SK-N-SH (cell line): ENCODE data around the gene ARID1B. TPM values are rescaled to one million over a fixed set of nuclear protein-coding genes. Genes with fewer than 3 reads are reported as not detected.

Experiments
- CTCF ChIA-PET: fragments of 300-600, 350-600 bp; formaldehyde crosslinking; extraction: SDS; loops from one replicate; lab custom pipeline; 2021; lab: Yijun Ruan, JAX
- POLR2A ChIA-PET: fragments of 350-600 bp; sonication (Branson Sonifier 250); formaldehyde crosslinking; extraction: SDS; loops from one replicate; lab custom pipeline; 2020; ENCODE audit warnings: antibody characterized with exemption, inconsistent platforms; lab: Yijun Ruan, JAX
- DNase-seq: peaks from one replicate; pipeline ENCODE4 v3.0.0; 2012
- H2AFZ ChIP-seq: fragments of 200-600 bp; sonication (generic); 2 replicates; pipeline ENCODE4 v1.8.1; 2016; ENCODE audit warnings: antibody characterized with exemption, mild to moderate bottlenecking, low read depth
- H3F3A ChIP-seq: fragments of 200-600 bp; sonication (generic); replicated peaks from 2 replicates; pipeline ENCODE3; 2016; ENCODE audit warnings: antibody characterized with exemption, mild to moderate bottlenecking; ENCODE audit not compliant: insufficient read depth
- H3K27ac ChIP-seq, 2 experiments: fragments of 200-500 bp in 1 of 2; fragments of 200-600 bp in 1 of 2; sonication (Bioruptor generic) in 1 of 2; sonication (generic), shearing (Covaris generic) in 1 of 2; 2 replicates each; pipeline versions ENCODE4 v1.5.1 to v1.6.1; 2014 to 2016; ENCODE audit warnings: low read depth in 2 of 2, inconsistent platforms in 1 of 2, low read length in 1 of 2, mild to moderate bottlenecking in 1 of 2, mixed read lengths in 1 of 2
- H3K27me3 ChIP-seq: fragments of 200-600 bp; sonication (generic), shearing (Covaris generic); 2 replicates; pipeline ENCODE4 v1.6.1; 2016; ENCODE audit warnings: mixed run types; ENCODE audit not compliant: insufficient read depth
- H3K36me3 ChIP-seq, 2 experiments: fragments of 200-500 bp in 1 of 2; fragments of 200-600 bp in 1 of 2; sonication (Bioruptor generic) in 1 of 2; sonication (generic) in 1 of 2; replicated peaks in 1 of 2; 2 replicates each; pipeline versions ENCODE3 to v1.5.1; 2014 to 2016; ENCODE audit warnings: low read length in 1 of 2, mild to moderate bottlenecking in 1 of 2; ENCODE audit not compliant: insufficient read depth in 2 of 2, control insufficient read depth in 1 of 2
- H3K4me1 ChIP-seq, 2 experiments: fragments of 200-500 bp in 1 of 2; fragments of 200-600 bp in 1 of 2; sonication (Bioruptor generic) in 1 of 2; sonication (generic), shearing (Covaris generic) in 1 of 2; 2 replicates each; pipeline versions ENCODE4 v1.5.1 to v1.6.1; 2014 to 2016; ENCODE audit warnings: low read depth in 1 of 2, low read length in 1 of 2, mixed run types in 1 of 2; ENCODE audit not compliant: insufficient read depth in 2 of 2, control insufficient read depth in 1 of 2
- H3K4me2 ChIP-seq: fragments of 200-600 bp; sonication (generic), shearing (Covaris generic); 2 replicates; pipeline ENCODE4 v1.6.1; 2017; ENCODE audit warnings: mixed run types
- H3K4me3 ChIP-seq, 2 experiments: fragments of 200-500 bp in 1 of 2; fragments of 200-600 bp in 1 of 2; sonication (Bioruptor generic) in 1 of 2; sonication (generic), shearing (Covaris generic) in 1 of 2; 2 replicates each; pipeline versions ENCODE4 v1.5.1 to v1.8.1; 2014 to 2016; ENCODE audit warnings: low read depth in 2 of 2, inconsistent platforms in 1 of 2, low read length in 1 of 2, mild to moderate bottlenecking in 1 of 2, mixed read lengths in 1 of 2, moderate library complexity in 1 of 2
- H3K79me2 ChIP-seq: fragments of 200-600 bp; sonication (generic); 2 replicates; pipeline ENCODE4 v1.8.1; 2017; ENCODE audit warnings: mild to moderate bottlenecking; ENCODE audit not compliant: insufficient read depth
- H3K9ac ChIP-seq: fragments of 200-600 bp; sonication (generic); 2 replicates; pipeline ENCODE4 v1.6.1; 2017; ENCODE audit warnings: mixed run types
- H3K9me2 ChIP-seq: fragments of 200-600 bp; sonication (generic); 2 replicates; pipeline ENCODE4 v1.6.1; 2017; ENCODE audit warnings: mixed run types
- H3K9me3 ChIP-seq: fragments of 200-600 bp; sonication (generic); 2 replicates; pipeline ENCODE4 v1.6.1; 2017; ENCODE audit warnings: mixed run types, mild to moderate bottlenecking, moderate library complexity
- H4K20me1 ChIP-seq: fragments of 200-600 bp; sonication (generic); 2 replicates; pipeline ENCODE4 v1.6.1; 2017; ENCODE audit warnings: mild to moderate bottlenecking, mixed run types; ENCODE audit not compliant: insufficient read depth
- CTCF ChIP-seq: fragments of 200-600 bp; sonication (generic); IDR thresholded peaks from 2 replicates; pipeline ENCODE4 v1.6.1; 2017; ENCODE audit warnings: antibody characterized with exemption, mild to moderate bottlenecking, moderate library complexity
- ELF1 ChIP-seq: IDR thresholded peaks from 2 replicates; pipeline ENCODE4 v1.4.0; 2012
- EP300 ChIP-seq, 2 experiments: IDR thresholded peaks; 2 replicates each; pipeline versions ENCODE4 v1.4.0 to v1.6.1; 2012; ENCODE audit warnings: borderline replicate concordance in 1 of 2, low read depth in 1 of 2, low read length in 1 of 2
- EZH2phosphoT487 ChIP-seq: fragments of 200-600 bp; sonication (generic); IDR thresholded peaks from 2 replicates; pipeline ENCODE4 v1.6.1; 2017; ENCODE audit warnings: low read depth, mixed run types, mild to moderate bottlenecking, antibody characterized with exemption, moderate library complexity, borderline replicate concordance
- FOSL2 ChIP-seq: IDR thresholded peaks from 2 replicates; pipeline ENCODE4 v1.4.0; 2012; ENCODE audit warnings: low read depth, mild to moderate bottlenecking, moderate library complexity, borderline replicate concordance
- JUND ChIP-seq: IDR thresholded peaks from 2 replicates; pipeline ENCODE4 v1.4.0; 2012
- MEF2A ChIP-seq: IDR thresholded peaks from 2 replicates; pipeline ENCODE4 v1.4.0; 2012; ENCODE audit warnings: low read depth, borderline replicate concordance
- MXI1 ChIP-seq: IDR thresholded peaks from 2 replicates; pipeline ENCODE4 v1.6.1; 2012; ENCODE audit warnings: mild to moderate bottlenecking, low read depth, low read length, improper control_type of control experiment
- NFIC ChIP-seq: IDR thresholded peaks from 2 replicates; pipeline ENCODE4 v1.4.0; 2012; ENCODE audit warnings: borderline replicate concordance
- PBX3 ChIP-seq: IDR thresholded peaks from 2 replicates; pipeline ENCODE4; 2012
- REST ChIP-seq: IDR thresholded peaks from 2 replicates; pipeline ENCODE4 v1.6.1; 2012; ENCODE audit warnings: mild to moderate bottlenecking, low read depth, low read length, moderate library complexity
- SMC3 ChIP-seq: IDR thresholded peaks from 2 replicates; pipeline ENCODE4 v1.6.1; 2012; ENCODE audit warnings: low read depth, low read length, improper control_type of control experiment
- TEAD4 ChIP-seq: IDR thresholded peaks from 2 replicates; pipeline ENCODE4 v1.4.0; 2012; ENCODE audit warnings: mild to moderate bottlenecking, borderline replicate concordance; ENCODE audit not compliant: insufficient read depth
- YY1 ChIP-seq: IDR thresholded peaks from 2 replicates; pipeline ENCODE4 v1.4.0; 2012; ENCODE audit warnings: low read depth, mild to moderate bottlenecking
- WGBS: methylation state at CpG from one replicate; pipeline ENCODE4 v1.1.6; 2017; ENCODE audit warnings: low lambda C conversion rate; 5-methylcytosine and 5-hydroxymethylcytosine counted together
- polyA plus RNA-seq, 3 experiments: library from polyadenylated mRNA; depleted of rRNA; stranded (reverse); fragments of >200 nt; gene quantifications; 2 replicates each; pipeline ENCODE4 v1.2.3, GENCODE V29; 2012
- TF ChIP-seq, protein P1 (sequence below): fragments of 150-350 bp; IDR thresholded peaks from 2 replicates; pipeline ENCODE4 v1.6.1; 2016; ENCODE audit warnings: mild to moderate bottlenecking, low read depth, low read length

ARID1B gene
- polyA plus RNA-seq, 1 of the 3 experiments (the other 2 are of a cell fraction) = 13.6 TPM

DNA sequence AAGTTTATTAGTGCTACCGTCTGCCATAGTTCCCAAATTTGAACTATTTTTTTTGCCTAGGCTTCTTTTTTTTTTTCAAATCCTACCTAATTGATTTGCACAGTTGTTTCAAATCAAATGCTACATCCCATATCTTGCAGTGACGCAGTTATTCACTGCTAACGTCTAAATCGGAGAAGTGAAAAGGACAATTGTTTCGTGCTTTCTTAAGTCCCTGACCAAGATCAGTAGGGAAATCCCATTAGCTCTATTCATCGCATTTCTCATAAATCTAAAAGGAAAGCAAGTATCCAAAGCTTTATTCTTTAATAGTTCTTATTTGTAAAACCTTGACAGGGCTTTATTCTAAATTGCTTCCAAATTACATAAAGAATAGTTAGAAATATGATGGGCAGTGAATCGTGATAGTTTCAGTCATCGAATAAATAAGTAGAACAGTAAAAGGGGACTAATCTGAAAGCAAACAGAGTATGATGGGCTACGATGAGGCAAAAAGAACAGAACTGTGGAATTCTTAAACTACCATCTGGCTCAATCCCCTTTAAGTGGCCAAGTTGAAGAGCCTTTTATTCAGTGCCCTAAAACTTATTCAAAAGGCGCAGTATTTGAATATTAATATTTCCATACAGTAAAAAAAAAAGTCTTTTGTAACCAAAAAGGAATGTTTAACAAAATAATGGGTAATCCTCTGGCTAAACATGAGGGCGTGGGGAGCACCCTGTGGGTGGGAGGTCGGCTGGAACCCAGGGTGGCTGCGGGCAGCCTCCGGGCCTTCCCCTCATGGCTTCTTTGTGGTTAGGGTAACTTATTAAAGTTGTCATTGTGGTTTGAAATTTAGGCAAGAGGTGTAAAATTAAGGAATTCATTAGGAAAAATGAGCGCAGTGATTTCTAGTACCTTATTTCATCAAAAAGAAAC is 3.0 kb upstream of the ARID1B start:
- no peak overlapping the region for H3K4me3 ChIP-seq

GRCh38 chr6:156774863-156775405 is 2.2 kb upstream of the ARID1B start:
- no peaks in the 10 kb centered on the region for H3K27me3 ChIP-seq
- peak overlapping the region in 1 of 2 experiments; percentile 96; a peak in 1 of 4 replicates for H3K27ac ChIP-seq
- H3K9me2 ChIP-seq = no peaks in the 10 kb centered on the region
- no peak overlapping the region for H3K4me3 ChIP-seq
- no peak overlapping the region for H3K4me2 ChIP-seq
- no peak for DNase-seq
- no peak overlapping the region for H3K9ac ChIP-seq
- CTCF ChIA-PET = interaction anchor here (1.4 kb wide), 1 partner anchor 246 kb away, joined by 3 read pairs; no protein-coding TSS in a partner anchor
- peaks cover 13% of the 10 kb centered on the region for H3F3A ChIP-seq
- peak overlapping the region; percentile 32; the same call in 1 of the 2 replicates for H2AFZ ChIP-seq
- H4K20me1 ChIP-seq = peaks cover 2% of the 10 kb centered on the region; the same call in 1 of the 2 replicates
- H3K4me1 ChIP-seq = peaks cover 11 to 12% of the 10 kb centered on the region in 2 experiments; a peak in 3 of 4 replicates
- no peaks in the 10 kb centered on the region for H3K36me3 ChIP-seq
- POLR2A ChIA-PET = no interaction called here
- WGBS = 76% methylated on average over 5 of the region's 5 CpGs
- H3K9me3 ChIP-seq = no peaks in the 10 kb centered on the region
- peaks cover 33% of the 10 kb centered on the region for H3K79me2 ChIP-seq
- TF ChIP-seq EP300 (IDR thresholded peaks at IDR 0.05; ENCODE audit: borderline replicate concordance in 1 of 2, low read depth in 1 of 2, low read length in 1 of 2) (no peak), CTCF (no peak), PBX3 (no peak), JUND (no peak), TEAD4 (no peak), FOSL2 (no peak)
- TF ChIP-seq, protein P1, sequence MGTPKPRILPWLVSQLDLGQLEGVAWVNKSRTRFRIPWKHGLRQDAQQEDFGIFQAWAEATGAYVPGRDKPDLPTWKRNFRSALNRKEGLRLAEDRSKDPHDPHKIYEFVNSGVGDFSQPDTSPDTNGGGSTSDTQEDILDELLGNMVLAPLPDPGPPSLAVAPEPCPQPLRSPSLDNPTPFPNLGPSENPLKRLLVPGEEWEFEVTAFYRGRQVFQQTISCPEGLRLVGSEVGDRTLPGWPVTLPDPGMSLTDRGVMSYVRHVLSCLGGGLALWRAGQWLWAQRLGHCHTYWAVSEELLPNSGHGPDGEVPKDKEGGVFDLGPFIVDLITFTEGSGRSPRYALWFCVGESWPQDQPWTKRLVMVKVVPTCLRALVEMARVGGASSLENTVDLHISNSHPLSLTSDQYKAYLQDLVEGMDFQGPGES = no peak

More for the DNA sequence above, 3.0 kb upstream of the ARID1B start:
- peaks cover 11 to 12% of the 10 kb centered on the region in 2 experiments; a peak in 3 of 4 replicates for H3K4me1 ChIP-seq
- CTCF ChIA-PET = interaction anchor here (0.6 kb wide), 1 partner anchor 21 kb away, joined by 3 read pairs; no protein-coding TSS in a partner anchor
- H3K4me2 ChIP-seq = no peak overlapping the region
- H3K36me3 ChIP-seq = no peaks in the 10 kb centered on the region
- H3K9me2 ChIP-seq = no peaks in the 10 kb centered on the region
- no peak overlapping the region for H3K9ac ChIP-seq
- TF ChIP-seq SMC3 (no peak), REST (no peak), MXI1 (no peak), ELF1 (no peak), YY1 (no peak), FOSL2 (no peak), EZH2phosphoT487 (no peak), TEAD4 (no peak), NFIC (no peak), MEF2A (no peak)
- TF ChIP-seq, all 33 proteins: peak for 0
- peaks cover 27% of the 10 kb centered on the region for H3K79me2 ChIP-seq
- H3F3A ChIP-seq = peaks cover 11% of the 10 kb centered on the region
- no peaks in the 10 kb centered on the region for H3K9me3 ChIP-seq
- POLR2A ChIA-PET = no interaction called here
- no peaks in the 10 kb centered on the region for H3K27me3 ChIP-seq
- DNase-seq = no peak
- no peak overlapping the region for H3K27ac ChIP-seq
- 95% methylated on average over 15 of the region's 15 CpGs for WGBS
- no peaks in the 10 kb centered on the region for H4K20me1 ChIP-seq
- no peak overlapping the region for H2AFZ ChIP-seq
